OCI-LY3 (cell line): ENCODE measurements around the gene AGR2.

Source experiments
- EZH2phosphoT487 ChIP-seq: fragments of 200-600 bp; shearing (Covaris generic); IDR thresholded peaks from 2 replicates; pipeline ENCODE4 v1.6.1; 2018; ENCODE audit warnings: antibody characterized with exemption, mixed run types, low read depth
- TF ChIP-seq, protein P1 (sequence below): fragments of 200-600, 300-600 bp; sonication (generic); IDR thresholded peaks from 2 replicates; pipeline ENCODE4 v1.5.1; 2014; ENCODE audit warnings: antibody characterized with exemption, low read length, low read depth

DNA sequence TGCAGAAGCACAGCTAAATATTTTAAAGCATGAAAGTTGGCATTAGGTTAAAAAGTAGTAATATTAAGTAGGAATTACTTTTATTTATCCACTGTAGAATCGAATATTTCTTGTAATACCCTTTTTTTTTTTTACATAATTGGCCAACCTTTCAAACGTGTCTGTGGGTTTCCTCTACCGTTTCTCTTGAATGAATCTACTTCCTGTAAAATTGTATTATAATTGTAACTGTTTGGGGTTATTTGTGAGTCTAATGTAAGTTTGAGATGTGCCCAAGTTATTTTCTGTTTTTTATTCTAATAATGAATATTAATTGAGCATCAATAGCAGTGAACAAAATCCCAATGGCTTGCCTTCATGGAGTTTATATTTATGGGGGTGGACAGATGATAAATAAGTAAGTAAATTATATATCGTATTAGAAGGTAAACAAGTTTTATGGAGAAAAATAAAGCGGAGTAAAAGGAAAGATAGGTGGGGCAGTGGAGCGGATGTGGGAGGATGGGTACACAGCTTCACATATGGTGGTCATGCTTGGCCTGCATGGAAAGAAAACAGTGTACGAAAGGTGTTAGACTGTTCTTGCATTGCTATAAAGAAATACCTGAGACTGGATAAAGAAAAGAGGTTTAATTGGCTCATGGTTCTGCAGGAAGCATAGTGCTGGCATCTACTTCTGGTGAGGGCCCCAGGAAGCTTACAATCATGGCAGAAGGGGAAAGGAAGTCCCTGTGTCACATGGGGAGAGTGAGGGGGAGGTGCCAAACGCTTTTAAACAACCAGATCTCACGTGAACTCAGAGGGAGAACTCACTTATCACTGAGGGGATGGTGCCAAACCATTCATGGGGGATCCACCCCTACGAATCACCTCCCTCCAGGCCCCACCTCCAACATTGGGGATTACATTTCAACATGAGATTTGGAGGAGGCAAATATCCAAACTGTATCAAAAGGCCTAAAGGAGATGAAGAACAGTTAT is 45.9 kb downstream of the AGR2 start:
- TF ChIP-seq, protein P1, sequence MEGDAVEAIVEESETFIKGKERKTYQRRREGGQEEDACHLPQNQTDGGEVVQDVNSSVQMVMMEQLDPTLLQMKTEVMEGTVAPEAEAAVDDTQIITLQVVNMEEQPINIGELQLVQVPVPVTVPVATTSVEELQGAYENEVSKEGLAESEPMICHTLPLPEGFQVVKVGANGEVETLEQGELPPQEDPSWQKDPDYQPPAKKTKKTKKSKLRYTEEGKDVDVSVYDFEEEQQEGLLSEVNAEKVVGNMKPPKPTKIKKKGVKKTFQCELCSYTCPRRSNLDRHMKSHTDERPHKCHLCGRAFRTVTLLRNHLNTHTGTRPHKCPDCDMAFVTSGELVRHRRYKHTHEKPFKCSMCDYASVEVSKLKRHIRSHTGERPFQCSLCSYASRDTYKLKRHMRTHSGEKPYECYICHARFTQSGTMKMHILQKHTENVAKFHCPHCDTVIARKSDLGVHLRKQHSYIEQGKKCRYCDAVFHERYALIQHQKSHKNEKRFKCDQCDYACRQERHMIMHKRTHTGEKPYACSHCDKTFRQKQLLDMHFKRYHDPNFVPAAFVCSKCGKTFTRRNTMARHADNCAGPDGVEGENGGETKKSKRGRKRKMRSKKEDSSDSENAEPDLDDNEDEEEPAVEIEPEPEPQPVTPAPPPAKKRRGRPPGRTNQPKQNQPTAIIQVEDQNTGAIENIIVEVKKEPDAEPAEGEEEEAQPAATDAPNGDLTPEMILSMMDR = no peak
- no peak for TF ChIP-seq EZH2phosphoT487
